H1 (cell line): ENCODE results near the gene DNAJC27. TPM values are rescaled to one million over a fixed set of nuclear protein-coding genes. Genes with fewer than 3 reads are reported as not detected.

ENCODE experiments used
- CTCF ChIA-PET: fragments of 300-600 bp; sonication (Branson Sonifier 250); formaldehyde crosslinking; loops from one replicate; lab custom pipeline; 2021; ENCODE audit not compliant: partially characterized antibody; lab: Charles Lee
- POLR2A ChIA-PET: fragments of 300-600 bp; sonication (Branson Sonifier 250); formaldehyde crosslinking; loops from one replicate; lab custom pipeline; 2021; ENCODE audit warnings: inconsistent platforms; ENCODE audit not compliant: partially characterized antibody; lab: Charles Lee
- DNase-seq, 2 experiments: peaks; one replicate each; pipeline versions ENCODE4 v3.0.0 to v3.0.0-alpha.2; 2010 to 2022; ENCODE audit warnings: low spot score in 2 of 2, low read depth in 1 of 2, mixed read lengths in 1 of 2
- FAIRE-seq: peaks from 2 replicates; lab custom pipeline; 2011; peaks lifted over from hg19 to GRCh38; lab: Jason Lieb, UNC
- H2AFZ ChIP-seq: 2 replicates; pipeline ENCODE4 v1.8.1; 2012; ENCODE audit warnings: low read length, inconsistent platforms
- H2AK5ac ChIP-seq: 2 replicates; pipeline ENCODE4 v1.6.1; 2013; ENCODE audit warnings: low read depth, low read length
- H2BK120ac ChIP-seq: replicated peaks from 2 replicates; pipeline ENCODE3; 2013; ENCODE audit warnings: low read depth, low read length, inconsistent platforms
- H2BK12ac ChIP-seq: 2 replicates; pipeline ENCODE4 v1.6.1; 2013; ENCODE audit warnings: low read depth, low read length
- H2BK15ac ChIP-seq: 2 replicates; pipeline ENCODE4 v1.6.1; 2013; ENCODE audit warnings: low read length
- H2BK20ac ChIP-seq: 2 replicates; pipeline ENCODE4 v1.6.1; 2013; ENCODE audit warnings: low read length
- H2BK5ac ChIP-seq: 2 replicates; pipeline ENCODE4 v1.6.1; 2013; ENCODE audit warnings: low read depth, low read length
- H3K14ac ChIP-seq: 2 replicates; pipeline ENCODE4 v1.6.1; 2013; ENCODE audit warnings: inconsistent platforms; ENCODE audit not compliant: insufficient read length
- H3K18ac ChIP-seq: 2 replicates; pipeline ENCODE4 v1.6.1; 2013; ENCODE audit warnings: low read length; ENCODE audit errors: extremely low read depth
- H3K23ac ChIP-seq: 2 replicates; pipeline ENCODE4 v1.6.1; 2013; ENCODE audit warnings: inconsistent platforms; ENCODE audit not compliant: insufficient read length
- H3K23me2 ChIP-seq: 2 replicates; pipeline ENCODE4 v1.6.1; 2013; ENCODE audit warnings: low read depth, low read length
- H3K27ac ChIP-seq: 2 replicates; pipeline ENCODE4 v1.6.1; 2011; ENCODE audit warnings: low read depth, low read length, inconsistent platforms
- H3K27me3 ChIP-seq, 4 experiments: replicated peaks in 1 of 4; 1 replicate in 1 of 4; 2 replicates in 3 of 4; pipeline versions ENCODE4 v1.6.1 to v1.8.1; 2011 to 2013; ENCODE audit warnings: low read length in 3 of 4, mild to moderate bottlenecking in 3 of 4, inconsistent platforms in 2 of 4, mixed read lengths in 2 of 4, moderate library complexity in 1 of 4; ENCODE audit not compliant: control insufficient read depth in 3 of 4, insufficient read depth in 3 of 4; ENCODE audit errors: extremely low read depth in 1 of 4
- H3K36me3 ChIP-seq, 4 experiments: 2 replicates each; pipeline versions ENCODE4 v1.6.1 to v1.8.1; 2011 to 2013; ENCODE audit warnings: mild to moderate bottlenecking in 4 of 4, low read length in 3 of 4, moderate library complexity in 2 of 4, control low read depth in 1 of 4, inconsistent platforms in 1 of 4; ENCODE audit not compliant: insufficient read depth in 4 of 4, control insufficient read depth in 2 of 4
- H3K4ac ChIP-seq: replicated peaks from 2 replicates; pipeline ENCODE3; 2013; ENCODE audit warnings: low read length, low read depth, mixed read lengths, inconsistent platforms; ENCODE audit not compliant: insufficient read length
- H3K4me1 ChIP-seq, 4 experiments: replicated peaks in 1 of 4; 1 replicate in 1 of 4; 2 replicates in 3 of 4; pipeline versions ENCODE4 v1.6.1 to v1.8.1; 2011 to 2013; ENCODE audit warnings: low read length in 3 of 4, inconsistent platforms in 2 of 4, mixed read lengths in 1 of 4; ENCODE audit not compliant: insufficient read depth in 4 of 4, control insufficient read depth in 3 of 4
- H3K4me2 ChIP-seq, 2 experiments: 2 replicates each; pipeline versions ENCODE4 v1.6.1 to v1.8.1; 2011 to 2013; ENCODE audit warnings: low read depth in 2 of 2, low read length in 2 of 2, control low read depth in 1 of 2, inconsistent platforms in 1 of 2, mild to moderate bottlenecking in 1 of 2; ENCODE audit not compliant: insufficient read depth in 1 of 2
- H3K4me3 ChIP-seq, 4 experiments: fragments of 200-600, 300-600 bp in 1 of 4; sonication (generic), shearing (Covaris generic), sonication (Bioruptor Twin) in 1 of 4; 2 replicates each; pipeline versions ENCODE4 v1.5.1 to v1.8.1; 2011 to 2016; ENCODE audit warnings: low read length in 4 of 4, low read depth in 3 of 4, control low read depth in 2 of 4, inconsistent platforms in 2 of 4, mild to moderate bottlenecking in 2 of 4, mixed read lengths in 1 of 4, moderate library complexity in 1 of 4; ENCODE audit not compliant: insufficient read depth in 2 of 4; ENCODE audit errors: extremely low read depth in 1 of 4
- H3K56ac ChIP-seq: replicated peaks from 2 replicates; pipeline ENCODE3; 2013; ENCODE audit warnings: low read depth, mild to moderate bottlenecking, mixed read lengths, low read length, inconsistent platforms; ENCODE audit not compliant: insufficient read length
- H3K79me1 ChIP-seq: 2 replicates; pipeline ENCODE4 v1.6.1; 2013; ENCODE audit warnings: low read depth, low read length, control low read depth
- H3K79me2 ChIP-seq, 2 experiments: 2 replicates each; pipeline versions ENCODE4 v1.6.1 to v1.8.1; 2012 to 2013; ENCODE audit warnings: low read length in 2 of 2, mild to moderate bottlenecking in 2 of 2, inconsistent platforms in 1 of 2; ENCODE audit not compliant: insufficient read depth in 2 of 2, control insufficient read depth in 1 of 2
- H3K9ac ChIP-seq, 4 experiments: replicated peaks in 1 of 4; 1 replicate in 1 of 4; 2 replicates in 3 of 4; pipeline versions ENCODE4 v1.6.1 to v1.8.1; 2011 to 2013; ENCODE audit warnings: low read depth in 3 of 4, low read length in 3 of 4, control low read depth in 2 of 4, mild to moderate bottlenecking in 2 of 4, moderate library complexity in 2 of 4, inconsistent platforms in 1 of 4; ENCODE audit errors: extremely low read depth in 1 of 4
- H3K9me3 ChIP-seq, 2 experiments: 2 replicates each; pipeline versions ENCODE4 v1.6.1 to v1.8.1; 2012 to 2013; ENCODE audit warnings: mild to moderate bottlenecking in 2 of 2, moderate library complexity in 2 of 2, control low read depth in 1 of 2, inconsistent platforms in 1 of 2, low read depth in 1 of 2, low read length in 1 of 2, mixed read lengths in 1 of 2; ENCODE audit not compliant: insufficient read depth in 2 of 2
- H4K20me1 ChIP-seq, 2 experiments: replicated peaks in 1 of 2; 2 replicates each; pipeline versions ENCODE3 to v1.8.1; 2011 to 2013; ENCODE audit warnings: inconsistent platforms in 2 of 2, low read length in 2 of 2, mild to moderate bottlenecking in 1 of 2; ENCODE audit not compliant: insufficient read depth in 2 of 2, control insufficient read depth in 1 of 2
- H4K5ac ChIP-seq: 2 replicates; pipeline ENCODE4 v1.6.1; 2013; ENCODE audit warnings: low read length, low read depth, mixed read lengths, inconsistent platforms; ENCODE audit not compliant: insufficient read length
- H4K8ac ChIP-seq: 2 replicates; pipeline ENCODE4 v1.8.0; 2013; ENCODE audit warnings: mild to moderate bottlenecking, moderate library complexity, low read length, inconsistent platforms; ENCODE audit not compliant: insufficient read depth; ENCODE audit errors: extremely low read depth
- H4K91ac ChIP-seq: replicated peaks from 2 replicates; pipeline ENCODE3; 2013; ENCODE audit warnings: low read length, mixed read lengths, inconsistent platforms; ENCODE audit not compliant: insufficient read length
- BRCA1 ChIP-seq: IDR thresholded peaks from 2 replicates; pipeline ENCODE4 v1.6.1; 2012; ENCODE audit warnings: low read depth, low read length, improper control_type of control experiment
- CBX5 ChIP-seq: fragments of 300-800, 300-1000 bp; sonication (generic); IDR thresholded peaks from 2 replicates; pipeline ENCODE4 v1.7.1; 2016; ENCODE audit warnings: antibody characterized with exemption, low read length, low read depth
- EGR1 ChIP-seq: IDR thresholded peaks from 2 replicates; pipeline ENCODE4 v1.6.1; 2011; ENCODE audit warnings: low read depth, low read length, borderline replicate concordance
- EP300 ChIP-seq, 2 experiments: IDR thresholded peaks; 1 replicate in 1 of 2; 2 replicates in 1 of 2; pipeline ENCODE4 v1.6.1; 2011 to 2012; ENCODE audit warnings: low read depth in 2 of 2, low read length in 2 of 2, mild to moderate bottlenecking in 2 of 2, borderline replicate concordance in 1 of 2, inconsistent platforms in 1 of 2, moderate library complexity in 1 of 2
- EZH2 ChIP-seq: fragments of 200-600 bp; sonication (generic); IDR thresholded peaks from 2 replicates; pipeline ENCODE4 v1.7.1; 2012; ENCODE audit warnings: low read depth, mild to moderate bottlenecking, moderate library complexity, low read length, inconsistent platforms; ENCODE audit not compliant: severe bottlenecking
- GABPA ChIP-seq: IDR thresholded peaks from 2 replicates; pipeline ENCODE4 v1.6.1; 2011; ENCODE audit warnings: mild to moderate bottlenecking, low read length, moderate library complexity, borderline replicate concordance; ENCODE audit not compliant: insufficient read depth
- HDAC6 ChIP-seq: IDR thresholded peaks from one replicate; pipeline ENCODE4 v1.7.1; 2012; ENCODE audit warnings: low read depth, mild to moderate bottlenecking, inconsistent platforms, low read length, moderate library complexity
- KDM4A ChIP-seq: IDR thresholded peaks from one replicate; pipeline ENCODE4 v1.7.1; 2012; ENCODE audit warnings: low read depth, mild to moderate bottlenecking, moderate library complexity, low read length, inconsistent platforms; ENCODE audit not compliant: severe bottlenecking
- NANOG ChIP-seq: IDR thresholded peaks from 2 replicates; pipeline ENCODE4 v1.6.1; 2011; ENCODE audit warnings: low read length, low read depth, mild to moderate bottlenecking, inconsistent platforms; ENCODE audit not compliant: insufficient read depth, poor library complexity, severe bottlenecking
- NRF1 ChIP-seq: IDR thresholded peaks from 2 replicates; pipeline ENCODE4 v1.6.1; 2011; ENCODE audit warnings: mild to moderate bottlenecking, low read depth, low read length, improper control_type of control experiment
- POLR2A ChIP-seq, 2 experiments: IDR thresholded peaks; 1 replicate in 1 of 2; 2 replicates in 1 of 2; pipeline ENCODE4 v1.6.1; 2011; ENCODE audit warnings: low read depth in 2 of 2, low read length in 2 of 2, mild to moderate bottlenecking in 2 of 2; ENCODE audit errors: control extremely low read depth in 1 of 2
- RFX5 ChIP-seq: IDR thresholded peaks from 2 replicates; pipeline ENCODE4 v1.6.1; 2011; ENCODE audit warnings: low read depth, low read length, improper control_type of control experiment, borderline replicate concordance
- SP4 ChIP-seq: IDR thresholded peaks from 2 replicates; pipeline ENCODE4 v1.6.1; 2012; ENCODE audit warnings: low read length, inconsistent platforms
- WGBS, 2 experiments: shearing (Covaris generic) in 1 of 2; methylation state at CpG; one replicate each; pipeline versions ENCODE4 v1.1.6 to v1.1.7; 2013 to 2015; ENCODE audit warnings: low lambda C conversion rate in 2 of 2, mixed read lengths in 2 of 2, inconsistent platforms in 1 of 2, low coverage in 1 of 2, missing lambda C conversion rate in 1 of 2; ENCODE audit not compliant: insufficient replicate concordance in 2 of 2, insufficient coverage in 1 of 2, insufficient read length in 1 of 2; ENCODE audit errors: extremely low coverage in 1 of 2, missing lambda C conversion rate in 1 of 2; 5-methylcytosine and 5-hydroxymethylcytosine counted together
- polyA plus RNA-seq, 7 experiments: library from polyadenylated mRNA; depleted of rRNA in 3 of 7; stranded (reverse) in 5 of 7; unstranded in 2 of 7; fragments of >200 nt in 5 of 7; fragments of 200-250 nt in 2 of 7; gene quantifications; 1 replicate in 5 of 7; 2 replicates in 1 of 7; 4 replicates in 1 of 7; pipeline versions ENCODE4 v1.2.1 to v1.2.3, GENCODE V29; 2011 to 2013; ENCODE audit warnings: missing spikeins in 2 of 7, mixed read lengths in 2 of 7
- total RNA-seq: library from RNA; stranded (reverse); fragmentation: NEBNext Ultra II Directional; extraction: Animal tissue kit (Norgen Biotek cat#: 25700); gene quantifications from 2 replicates; pipeline ENCODE4 v1.2.1, GENCODE V29; 2021
- TF ChIP-seq, protein P1 (sequence below): IDR thresholded peaks from 2 replicates; pipeline ENCODE4 v1.6.1; 2012; ENCODE audit warnings: inconsistent platforms

Gene DNAJC27
- total and polyA plus RNA-seq, 2 of the 8 experiments (the other 6 are each of a cell fraction or from before 2014, with no cell fraction given), result 1.4 to 4.5 TPM

DNA sequence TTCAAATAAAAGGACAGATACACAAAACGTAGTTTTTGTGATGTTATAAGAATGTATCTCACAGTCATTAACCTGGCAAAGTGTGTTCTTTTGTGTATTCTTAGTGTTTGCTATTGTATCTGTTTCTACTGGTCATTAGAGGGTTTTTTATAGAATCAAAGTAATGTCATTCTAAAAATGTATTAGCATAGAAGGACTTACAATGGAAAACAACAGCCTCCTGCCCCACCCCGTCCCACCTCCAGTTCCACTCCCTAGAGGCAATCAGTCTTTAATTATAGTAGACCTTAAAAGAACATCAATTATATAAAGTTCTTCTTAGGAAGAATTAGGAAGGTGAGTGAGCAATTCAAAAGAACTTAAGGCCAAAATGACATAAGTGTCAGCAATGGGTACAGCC lies 13.8 kb downstream of the DNAJC27 start:
- Histone ChIP-seq H3K56ac (no peak overlapping the region), H4K8ac (no peak overlapping the region), H3K4me3 (no peak overlapping the region), H2AFZ (no peak overlapping the region), H3K14ac (no peak overlapping the region), H3K27me3 (no peaks in the 10 kb centered on the region), H3K4ac (no peak overlapping the region), H3K9me3 (no peaks in the 10 kb centered on the region), H3K9ac (no peak overlapping the region), H3K18ac (no peak overlapping the region), H3K4me2 (no peak overlapping the region), H2BK20ac (no peak overlapping the region), H3K79me1 (no peaks in the 10 kb centered on the region), H3K36me3 (peaks cover 0 to 33% (median 11%) of the 10 kb centered on the region in 4 experiments; a peak in 5 of 8 replicates), H2BK12ac (no peak overlapping the region), H4K20me1 (peaks cover 0 to 2% of the 10 kb centered on the region in 2 experiments), H2AK5ac (no peak overlapping the region), H4K91ac (no peak overlapping the region), H2BK15ac (no peak overlapping the region), H3K27ac (no peak overlapping the region), H2BK5ac (no peak overlapping the region), H4K5ac (no peak overlapping the region), H3K79me2 (no peaks in the 10 kb centered on the region), H3K23me2 (no peaks in the 10 kb centered on the region; the same call in 1 of the 2 replicates), H2BK120ac (no peak overlapping the region), H3K23ac (no peak overlapping the region), H3K4me1 (peaks cover 0 to 2% (median 0%) of the 10 kb centered on the region in 4 experiments; a peak in 1 of 7 replicates)
- ChIA-PET POLR2A (no interaction called here), CTCF (interaction anchor here (0.6 kb wide), 1 partner anchor 280 kb away, joined by 3 read pairs; no protein-coding TSS in a partner anchor)
- no peak for FAIRE-seq
- 78% methylated on average over 2 of the region's 2 CpGs; no CpG with 5 or more reads in 1 of the 2 experiments for WGBS, 2 experiments
- no peak for DNase-seq
- TF ChIP-seq, protein P1, sequence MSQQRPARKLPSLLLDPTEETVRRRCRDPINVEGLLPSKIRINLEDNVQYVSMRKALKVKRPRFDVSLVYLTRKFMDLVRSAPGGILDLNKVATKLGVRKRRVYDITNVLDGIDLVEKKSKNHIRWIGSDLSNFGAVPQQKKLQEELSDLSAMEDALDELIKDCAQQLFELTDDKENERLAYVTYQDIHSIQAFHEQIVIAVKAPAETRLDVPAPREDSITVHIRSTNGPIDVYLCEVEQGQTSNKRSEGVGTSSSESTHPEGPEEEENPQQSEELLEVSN, result no peak
- TF ChIP-seq EGR1, result no peak
- TF ChIP-seq RFX5, result no peak
- no peak for TF ChIP-seq BRCA1
- TF ChIP-seq HDAC6, result no peak
- no peak for TF ChIP-seq KDM4A
- TF ChIP-seq SP4, result no peak
- TF ChIP-seq EZH2, result no peak
- TF ChIP-seq POLR2A (IDR thresholded peaks at IDR 0.05; ENCODE audit: control extremely low read depth in 1 of 2, low read depth in 2 of 2, low read length in 2 of 2), result no peak
- TF ChIP-seq EP300 (IDR thresholded peaks at IDR 0.05; ENCODE audit: borderline replicate concordance in 1 of 2, low read depth in 2 of 2, low read length in 2 of 2), result no peak
- no peak for TF ChIP-seq GABPA
- TF ChIP-seq NRF1, result no peak
- TF ChIP-seq CBX5, result no peak
- no peak for TF ChIP-seq NANOG
